H9 (cell line): ENCODE data around the gene TCF7L2. TPM values are rescaled to one million over a fixed set of nuclear protein-coding genes. Genes with fewer than 3 reads are reported as not detected.

Experiments
- DNase-seq: peaks from one replicate; pipeline ENCODE4 v3.0.0-alpha.2; 2017
- H2AFZ ChIP-seq: one replicate; pipeline ENCODE4 v1.6.1; 2013; ENCODE audit warnings: mild to moderate bottlenecking, low read length, control low read depth, moderate library complexity
- H2AK5ac ChIP-seq: 2 replicates; pipeline ENCODE4 v1.6.1; 2013; ENCODE audit warnings: low read length, control low read depth, mixed read lengths; ENCODE audit not compliant: insufficient read length
- H2BK120ac ChIP-seq: one replicate; pipeline ENCODE4 v1.6.1; 2013; ENCODE audit warnings: low read depth, mild to moderate bottlenecking, low read length, control low read depth, inconsistent platforms; ENCODE audit not compliant: poor library complexity, severe bottlenecking
- H2BK12ac ChIP-seq: 2 replicates; pipeline ENCODE4 v1.6.1; 2013; ENCODE audit warnings: low read length, control low read depth, mixed read lengths, low read depth; ENCODE audit not compliant: insufficient read length
- H2BK15ac ChIP-seq: 2 replicates; pipeline ENCODE4 v1.6.1; 2013; ENCODE audit warnings: low read depth, low read length, control low read depth
- H2BK20ac ChIP-seq: one replicate; pipeline ENCODE4 v1.6.1; 2013; ENCODE audit warnings: low read depth, mild to moderate bottlenecking, low read length, control low read depth, inconsistent platforms; ENCODE audit not compliant: poor library complexity, severe bottlenecking
- H2BK5ac ChIP-seq: 2 replicates; pipeline ENCODE4 v1.6.1; 2013; ENCODE audit warnings: low read length, control low read depth, mixed read lengths; ENCODE audit not compliant: insufficient read length
- H3K14ac ChIP-seq: 2 replicates; pipeline ENCODE4 v1.6.1; 2013; ENCODE audit warnings: low read length, control low read depth; ENCODE audit not compliant: insufficient read depth
- H3K18ac ChIP-seq: 2 replicates; pipeline ENCODE4 v1.6.1; 2013; ENCODE audit warnings: low read depth, mild to moderate bottlenecking, mixed read lengths, low read length, control low read depth; ENCODE audit not compliant: insufficient read length
- H3K23ac ChIP-seq: 2 replicates; pipeline ENCODE4 v1.6.1; 2013; ENCODE audit warnings: low read length, control low read depth, mixed read lengths, low read depth; ENCODE audit not compliant: insufficient read length
- H3K23me2 ChIP-seq: 2 replicates; pipeline ENCODE4 v1.6.1; 2013; ENCODE audit warnings: low read depth, mild to moderate bottlenecking, mixed read lengths, low read length, control low read depth; ENCODE audit not compliant: insufficient read length, poor library complexity, severe bottlenecking
- H3K27ac ChIP-seq: 2 replicates; pipeline ENCODE4 v1.5.1; 2013; ENCODE audit warnings: low read length, control low read depth, mixed read lengths, low read depth; ENCODE audit not compliant: insufficient read length
- H3K27me3 ChIP-seq: 2 replicates; pipeline ENCODE4 v1.6.1; 2013; ENCODE audit warnings: low read length, control low read depth, inconsistent platforms; ENCODE audit not compliant: insufficient read depth
- H3K4ac ChIP-seq: 2 replicates; pipeline ENCODE4 v1.6.1; 2013; ENCODE audit warnings: low read depth, mild to moderate bottlenecking, control low read depth, inconsistent platforms, low read length, moderate library complexity
- H3K4me1 ChIP-seq: 2 replicates; pipeline ENCODE4 v1.6.1; 2013; ENCODE audit warnings: low read length, control low read depth, inconsistent platforms; ENCODE audit not compliant: insufficient read depth
- H3K4me2 ChIP-seq: 2 replicates; pipeline ENCODE4 v1.6.1; 2013; ENCODE audit warnings: low read length, control low read depth, mixed read lengths; ENCODE audit not compliant: insufficient read length, insufficient read depth
- H3K56ac ChIP-seq: 2 replicates; pipeline ENCODE4 v1.6.1; 2013; ENCODE audit warnings: low read depth, mild to moderate bottlenecking, mixed read lengths, low read length, control low read depth; ENCODE audit not compliant: insufficient read length
- H3K79me1 ChIP-seq: 2 replicates; pipeline ENCODE4 v1.6.1; 2013; ENCODE audit warnings: low read depth, mild to moderate bottlenecking, moderate library complexity, low read length, control low read depth, inconsistent platforms; ENCODE audit not compliant: insufficient read depth, poor library complexity, severe bottlenecking
- H3K79me2 ChIP-seq: 2 replicates; pipeline ENCODE4 v1.6.1; 2013; ENCODE audit warnings: low read length, control low read depth, inconsistent platforms; ENCODE audit not compliant: insufficient read depth
- H3K9ac ChIP-seq: 2 replicates; pipeline ENCODE4 v1.6.1; 2013; ENCODE audit warnings: low read length, control low read depth, mixed read lengths; ENCODE audit not compliant: insufficient read length; ENCODE audit errors: extremely low read depth
- H3K9me3 ChIP-seq: one replicate; pipeline ENCODE4 v1.6.1; 2013; ENCODE audit warnings: low read depth, low read length, inconsistent platforms; ENCODE audit not compliant: control insufficient read depth
- H3T11ph ChIP-seq: one replicate; pipeline ENCODE4 v1.6.1; 2013; ENCODE audit warnings: mild to moderate bottlenecking, low read length, control low read depth, inconsistent platforms
- H4K20me1 ChIP-seq: one replicate; pipeline ENCODE4 v1.6.1; 2013; ENCODE audit not compliant: control insufficient read depth, insufficient read length, insufficient read depth
- H4K5ac ChIP-seq: 2 replicates; pipeline ENCODE4 v1.6.1; 2013; ENCODE audit warnings: low read depth, mild to moderate bottlenecking, mixed read lengths, low read length, control low read depth; ENCODE audit not compliant: insufficient read length
- H4K8ac ChIP-seq: replicated peaks from 2 replicates; pipeline ENCODE4 v1.6.1; 2013; ENCODE audit warnings: low read length, control low read depth, mixed read lengths, low read depth; ENCODE audit not compliant: insufficient read length
- H4K91ac ChIP-seq: 2 replicates; pipeline ENCODE4 v1.6.1; 2013; ENCODE audit warnings: low read depth, mild to moderate bottlenecking, moderate library complexity, mixed read lengths, low read length, control low read depth; ENCODE audit not compliant: insufficient read length
- H3K27ac Mint-ChIP-seq, 3 experiments: 2 replicates in 2 of 3; 3 replicates in 1 of 3; pipeline ENCODE4 v1.8.0; 2020 to 2021; ENCODE audit warnings: mixed read lengths in 3 of 3, mild to moderate bottlenecking in 1 of 3, moderate library complexity in 1 of 3
- H3K27me3 Mint-ChIP-seq: 2 replicates; pipeline ENCODE4 v1.8.0; 2021; ENCODE audit warnings: low read depth, mild to moderate bottlenecking, moderate library complexity, mixed read lengths
- H3K36me3 Mint-ChIP-seq, 3 experiments: 2 replicates in 2 of 3; 3 replicates in 1 of 3; pipeline ENCODE4 v1.8.0; 2020 to 2021; ENCODE audit warnings: low read depth in 3 of 3, mixed read lengths in 3 of 3; ENCODE audit not compliant: insufficient read depth in 1 of 3
- H3K4me1 Mint-ChIP-seq, 2 experiments: 2 replicates each; pipeline ENCODE4 v1.8.0; 2020; ENCODE audit warnings: mixed read lengths in 2 of 2
- H3K4me3 Mint-ChIP-seq, 2 experiments: 2 replicates in 1 of 2; 3 replicates in 1 of 2; pipeline ENCODE4 v1.8.0; 2020 to 2021; ENCODE audit warnings: mild to moderate bottlenecking in 2 of 2, mixed read lengths in 2 of 2, moderate library complexity in 1 of 2
- H3K9me3 Mint-ChIP-seq, 2 experiments: 2 replicates in 1 of 2; 3 replicates in 1 of 2; pipeline ENCODE4 v1.8.0; 2020; ENCODE audit warnings: mild to moderate bottlenecking in 2 of 2, mixed read lengths in 2 of 2, moderate library complexity in 1 of 2
- CTCF ChIP-seq: fragments of 200-600 bp; sonication (generic); conservative IDR thresholded peaks from 3 replicates; pipeline ENCODE4 v1.8.0; 2021; ENCODE audit warnings: antibody characterized with exemption, mild to moderate bottlenecking
- WGBS: extraction: QIAGEN DNeasy Blood & Tissue Kit; methylation state at CpG from one replicate; pipeline ENCODE4 v1.1.7; 2013; ENCODE audit warnings: missing lambda C conversion rate, low lambda C conversion rate, mixed read lengths; ENCODE audit not compliant: insufficient read length; ENCODE audit errors: extremely low coverage; 5-methylcytosine and 5-hydroxymethylcytosine counted together
- total RNA-seq: library from RNA; stranded (reverse); gene quantifications from 2 replicates; pipeline ENCODE4 v1.2.1, GENCODE V29; 2021

Gene TCF7L2
- total RNA-seq, 1 experiment from 2014 or later = 71.1 TPM

DNA sequence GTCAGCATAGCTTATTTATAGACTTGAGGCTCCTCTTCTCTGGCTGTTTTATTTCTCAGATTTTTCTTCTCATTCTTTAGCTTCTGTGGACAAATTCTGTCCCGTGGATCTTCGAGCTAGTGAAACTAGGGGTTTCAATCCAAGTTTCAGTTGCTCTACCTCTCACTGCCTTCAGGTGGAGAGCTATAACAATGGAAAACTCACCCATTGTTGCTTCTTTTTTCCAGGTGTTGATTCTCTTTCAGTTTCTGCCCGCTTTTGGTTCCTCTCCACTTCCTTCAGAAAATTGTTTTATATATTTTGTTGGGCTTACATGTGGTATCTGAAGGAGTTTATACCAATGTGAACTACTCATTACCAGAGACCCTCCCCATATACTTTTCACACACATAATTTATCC lies 266.1 kb downstream of the TCF7L2 start:
- no peak overlapping the region for H2BK12ac ChIP-seq
- H3K18ac ChIP-seq = no peak overlapping the region
- H2AFZ ChIP-seq = no peak overlapping the region
- no peak for DNase-seq
- WGBS = no CpG with 5 or more reads among the region's 3 CpGs
- no peak overlapping the region for H3K56ac ChIP-seq
- no peak overlapping the region for H3T11ph ChIP-seq
- H3K9me3 Mint-ChIP-seq = peaks cover 0 to 2% of the 10 kb centered on the region in 2 experiments; a peak in 2 of 5 replicates
- no peak overlapping the region for H2BK5ac ChIP-seq
- H2BK120ac ChIP-seq = no peak overlapping the region
- H4K5ac ChIP-seq = no peak overlapping the region
- H3K4me3 Mint-ChIP-seq = no peak overlapping the region
- H4K20me1 ChIP-seq = no peaks in the 10 kb centered on the region
- no peak overlapping the region for H3K27ac Mint-ChIP-seq
- TF ChIP-seq CTCF = peak; percentile 63
- no peak overlapping the region for H3K4me2 ChIP-seq
- no peaks in the 10 kb centered on the region for H3K79me2 ChIP-seq
- H3K23me2 ChIP-seq = no peaks in the 10 kb centered on the region
- no peak overlapping the region for H4K91ac ChIP-seq
- H3K79me1 ChIP-seq = no peaks in the 10 kb centered on the region
- peaks cover 1% of the 10 kb centered on the region for H3K27me3 Mint-ChIP-seq
- H3K4ac ChIP-seq = no peak overlapping the region
- H3K4me1 Mint-ChIP-seq = peaks cover 2 to 5% of the 10 kb centered on the region in 2 experiments; a peak in 2 of 4 replicates
- no peak overlapping the region for H3K27ac ChIP-seq
- H3K27me3 ChIP-seq = no peaks in the 10 kb centered on the region
- H4K8ac ChIP-seq = no peak overlapping the region
- H3K23ac ChIP-seq = no peak overlapping the region
- H2BK15ac ChIP-seq = no peak overlapping the region
- no peak overlapping the region for H2AK5ac ChIP-seq
- H2BK20ac ChIP-seq = no peak overlapping the region
- H3K36me3 Mint-ChIP-seq = peaks cover 0 to 6% (median 0%) of the 10 kb centered on the region in 3 experiments; a peak in 1 of 7 replicates
- H3K9ac ChIP-seq = no peak overlapping the region
- H3K14ac ChIP-seq = no peak overlapping the region
- no peaks in the 10 kb centered on the region for H3K9me3 ChIP-seq
- no peaks in the 10 kb centered on the region for H3K4me1 ChIP-seq
